ENCODE measurements around the gene FYN.

The FYN gene

DNA sequence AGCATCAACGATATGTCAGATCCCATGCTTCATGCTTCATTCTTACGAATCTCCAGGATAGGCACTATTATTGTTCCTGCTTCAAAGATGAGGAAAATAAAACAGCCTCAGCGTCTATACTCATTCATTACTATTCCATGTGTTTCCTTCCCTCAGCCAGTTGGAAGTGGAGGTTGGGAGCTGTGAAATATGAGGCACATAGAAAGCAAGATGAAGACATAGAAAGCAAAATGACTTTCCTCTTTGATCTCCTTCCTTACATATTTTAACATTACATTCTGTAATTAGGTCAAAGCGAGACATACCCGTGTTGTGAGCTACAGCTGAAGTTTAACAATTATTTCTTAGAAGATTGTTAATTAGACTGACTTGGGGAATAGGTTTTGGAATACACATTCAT lies 125.4 kb downstream of the FYN start:
- no peak for DNase-seq (ENCODE audit: low spot score)

GRCh38 chr6:111747396-111747795 lies 125.9 kb downstream of the FYN start:
- DNase-seq (ENCODE audit: low spot score): no peak

GRCh38 chr6:111746983-111747382 lies 126.3 kb downstream of the FYN start:
- no peak for DNase-seq (ENCODE audit: low spot score)

GRCh38 chr6:111745636-111746035 lies 127.6 kb downstream of the FYN start:
- no peak for DNase-seq (ENCODE audit: low spot score)

DNA sequence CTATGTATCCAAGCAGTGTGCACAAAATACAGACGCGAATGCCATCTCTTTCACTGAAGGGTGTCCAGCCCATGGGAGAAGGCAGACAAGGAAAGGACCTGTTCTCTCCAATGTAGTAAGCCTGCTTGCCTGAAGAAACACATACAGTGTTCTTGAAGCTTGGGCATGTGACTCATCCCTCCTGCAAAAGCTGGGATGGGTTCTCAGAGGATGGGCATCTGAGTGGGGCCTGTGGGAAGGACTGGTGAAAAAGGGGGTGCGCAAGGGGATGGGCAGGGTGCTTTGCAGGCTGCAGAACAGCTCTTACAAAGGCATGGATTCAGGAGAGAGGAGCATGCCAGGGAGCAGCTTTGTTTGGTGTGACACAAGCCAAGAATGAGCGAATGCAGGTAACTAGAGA lies 128.1 kb downstream of the FYN start:
- DNase-seq (ENCODE audit: low spot score): no peak

GRCh38 chr6:111743862-111744692 lies 129.2 kb downstream of the FYN start:
- DNase-seq (ENCODE audit: low spot score): peak; percentile 60

- DNase-seq (ENCODE audit: low spot score): no peak
These were observed 129.9 kb downstream of the FYN start for GRCh38 chr6:111743360-111743759.

DNA sequence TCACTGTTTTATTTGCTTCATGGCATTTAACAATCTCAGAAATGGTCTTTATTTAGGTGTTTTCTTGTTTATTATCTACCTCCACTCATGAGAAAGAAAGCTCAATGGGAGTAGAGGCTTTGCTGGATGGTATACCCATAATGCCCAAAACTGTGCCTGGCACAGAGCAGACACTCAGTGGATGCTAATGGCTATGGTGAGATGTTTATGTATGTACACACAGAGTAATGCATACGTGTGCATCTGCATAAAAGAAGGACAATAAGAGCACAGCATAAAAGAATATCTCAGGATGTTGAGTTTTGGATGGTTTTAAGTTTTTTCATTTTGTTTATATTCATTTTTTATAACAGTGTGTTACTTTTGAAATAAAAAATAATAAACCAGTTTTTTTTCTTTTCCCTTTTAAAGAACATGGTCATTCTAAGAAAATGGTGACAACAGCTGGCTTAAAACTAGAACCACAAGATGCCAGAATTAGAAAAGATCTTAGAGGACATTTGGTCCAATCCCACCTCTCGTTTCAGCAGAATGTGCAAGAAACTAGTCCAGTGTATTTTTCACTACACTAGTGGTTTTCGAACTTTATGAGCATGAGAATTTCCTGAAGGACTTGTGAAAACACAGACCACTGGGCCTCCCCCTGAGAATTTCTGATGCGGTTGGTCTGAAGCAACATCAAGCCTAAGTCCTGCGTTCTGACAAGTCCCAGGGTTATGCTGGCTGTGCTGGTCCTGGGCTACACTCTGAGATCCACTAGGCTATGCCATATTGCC lies 131.9 kb downstream of the FYN start:
- DNase-seq (ENCODE audit: low spot score): no peak

DNA sequence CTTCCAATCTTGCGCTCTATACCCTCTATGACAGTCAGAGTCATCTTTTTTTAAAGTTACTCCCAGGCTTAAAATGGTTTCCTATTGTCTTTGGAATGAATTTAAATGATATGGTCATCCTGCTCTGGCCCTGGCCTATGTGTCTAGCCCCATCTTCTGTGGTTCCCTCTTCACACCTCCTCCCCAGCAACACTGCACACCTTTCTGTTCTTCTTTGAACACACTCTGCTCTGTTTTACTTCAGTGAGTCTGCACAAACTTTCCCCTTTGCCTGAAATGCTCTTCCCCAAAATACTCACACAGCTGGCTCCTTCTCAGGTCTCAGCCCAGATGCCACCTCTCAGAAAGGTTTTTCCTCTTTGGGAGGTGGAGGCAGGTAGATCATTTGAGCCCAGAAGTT lies 132.7 kb downstream of the FYN start:
- DNase-seq (ENCODE audit: low spot score): no peak

DNA sequence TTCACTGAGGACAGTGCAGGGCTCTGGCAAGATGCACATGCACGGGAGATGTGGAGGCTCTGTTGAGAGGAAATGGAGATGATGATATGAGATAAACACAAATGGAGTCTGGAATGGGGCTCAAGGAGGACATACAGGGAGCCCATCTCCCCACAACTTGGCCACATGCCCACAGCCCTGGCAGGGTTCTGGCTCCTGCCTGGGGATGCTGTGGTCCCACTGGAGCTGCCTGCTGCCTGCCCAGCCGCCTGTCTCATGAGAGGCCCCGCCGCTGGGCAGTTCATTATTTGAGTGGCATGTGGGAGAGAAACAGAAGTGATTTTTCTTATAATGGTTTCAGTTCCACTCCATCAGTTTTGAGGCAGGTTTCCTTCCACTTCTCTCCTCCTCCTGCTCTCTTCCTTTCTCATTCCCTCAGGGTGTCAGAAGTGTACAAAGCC lies 134.0 kb downstream of the FYN start:
- DNase-seq (ENCODE audit: low spot score): no peak

GRCh38 chr6:111738631-111739030 lies 134.6 kb downstream of the FYN start:
- no peak for DNase-seq (ENCODE audit: low spot score)

GRCh38 chr6:111738156-111738555 lies 135.1 kb downstream of the FYN start:
- DNase-seq (ENCODE audit: low spot score): no peak

DNA sequence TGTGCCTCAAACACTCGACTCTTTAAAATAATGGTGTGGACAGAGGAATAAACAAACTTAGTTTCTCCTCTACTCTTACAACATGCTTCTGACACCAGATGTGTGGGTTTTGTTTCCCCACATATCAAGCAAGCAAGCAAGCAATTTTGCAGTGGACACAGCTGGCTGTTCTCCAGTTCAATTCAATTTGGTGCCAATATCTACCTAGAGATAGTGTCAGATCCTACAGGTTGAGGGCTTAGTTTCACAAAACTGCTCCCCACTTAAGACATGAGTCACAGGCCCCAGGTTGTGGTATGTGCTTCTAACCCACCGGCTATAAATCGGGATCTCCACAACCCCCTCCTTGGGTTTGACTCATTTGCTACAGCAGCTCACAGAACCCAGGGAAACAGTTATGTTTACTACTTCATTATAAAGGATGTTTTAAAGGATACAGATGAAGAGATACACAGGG lies 136.2 kb downstream of the FYN start:
- DNase-seq (ENCODE audit: low spot score): no peak

DNA sequence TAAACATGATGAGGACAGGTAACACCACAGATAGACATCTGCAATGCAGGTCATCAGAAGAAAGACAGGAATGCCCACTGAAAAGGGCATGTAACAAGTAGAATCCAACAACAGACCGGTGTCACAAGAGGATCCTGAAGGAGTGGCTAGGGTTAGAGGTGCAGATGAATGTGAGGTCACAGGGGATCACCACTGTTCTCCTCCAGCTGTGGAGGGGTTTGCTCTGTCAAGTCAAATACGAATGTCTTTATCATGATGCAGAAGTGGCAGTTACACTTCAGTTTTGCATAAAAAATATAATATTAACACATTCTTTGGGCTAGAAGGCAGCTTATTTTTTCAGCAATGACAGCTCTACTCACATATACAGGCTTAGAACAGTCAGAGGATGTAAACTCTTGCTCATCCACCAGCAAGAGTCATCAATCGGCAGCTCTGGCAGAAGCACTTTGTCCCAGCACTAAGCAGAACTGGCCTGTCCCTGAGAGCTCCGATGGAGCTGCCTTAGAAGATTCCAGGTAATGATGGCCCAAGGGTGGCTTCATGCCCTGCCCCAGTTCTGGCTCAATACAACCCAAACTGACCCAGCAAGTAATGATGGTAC lies 137.1 kb downstream of the FYN start:
- DNase-seq (ENCODE audit: low spot score): no peak

GRCh38 chr6:111734068-111735061 lies 138.9 kb downstream of the FYN start:
- DNase-seq (ENCODE audit: low spot score): peak; percentile 16

DNA sequence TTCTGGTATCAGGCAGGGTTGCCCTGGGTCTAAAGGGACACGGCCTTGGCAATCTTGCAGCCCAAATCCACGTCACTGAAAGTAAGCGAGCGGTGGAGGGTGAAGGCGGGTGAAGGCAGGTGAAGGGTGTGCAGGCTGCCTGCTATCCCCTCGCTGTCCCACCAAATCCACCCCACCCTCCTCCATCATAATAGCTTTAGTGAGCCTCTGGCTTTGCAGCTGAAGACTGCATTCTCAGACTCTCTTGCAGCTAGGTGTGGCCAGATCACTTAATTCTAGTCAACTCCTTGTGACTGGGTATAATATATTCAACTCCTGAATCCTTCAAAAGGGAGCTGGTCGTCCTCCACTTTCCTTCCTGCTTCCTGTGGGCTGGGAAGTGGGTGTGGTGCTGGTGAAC lies 140.9 kb downstream of the FYN start:
- DNase-seq (ENCODE audit: low spot score): no peak

DNA sequence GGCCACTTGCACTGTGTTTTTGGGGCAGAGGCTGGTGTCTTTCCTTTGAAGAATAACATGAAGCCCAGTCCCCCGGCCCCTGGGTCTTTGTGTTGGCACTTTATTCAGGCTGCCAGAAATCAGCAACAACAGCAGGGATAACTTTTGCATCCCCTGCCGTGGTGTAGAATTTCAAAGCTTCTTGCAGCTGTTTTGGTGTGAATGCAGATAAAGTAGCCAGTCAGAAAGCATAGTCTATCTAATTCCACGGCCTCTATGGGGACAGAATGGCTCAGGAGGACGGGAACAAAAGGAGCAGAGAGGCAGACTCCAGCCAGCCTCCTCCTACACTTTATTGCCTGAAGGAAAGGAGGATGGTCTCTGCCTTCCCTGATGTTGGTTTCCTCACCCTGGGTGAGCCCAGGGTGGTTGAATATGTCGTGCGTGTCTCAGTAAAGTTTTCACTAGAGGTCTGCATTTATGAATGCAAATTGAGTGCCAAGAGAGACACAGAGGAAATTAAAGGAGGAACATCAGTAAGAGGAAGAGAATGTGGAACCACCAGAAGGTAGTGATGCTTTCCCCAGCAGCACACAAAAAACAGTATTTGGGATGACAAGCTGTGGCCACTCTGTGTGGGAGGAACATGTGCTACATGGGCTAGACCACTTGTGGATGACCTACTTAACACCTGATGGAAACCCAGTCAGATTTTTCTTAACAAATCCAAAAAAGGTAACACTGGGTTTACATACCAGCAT lies 141.6 kb downstream of the FYN start:
- DNase-seq (ENCODE audit: low spot score): no peak

- DNase-seq (ENCODE audit: low spot score): no peak
These were observed 142.4 kb downstream of the FYN start for GRCh38 chr6:111730864-111731263.

- no peak for DNase-seq (ENCODE audit: low spot score)
These were observed 145.4 kb downstream of the FYN start for GRCh38 chr6:111727802-111728201.

DNA sequence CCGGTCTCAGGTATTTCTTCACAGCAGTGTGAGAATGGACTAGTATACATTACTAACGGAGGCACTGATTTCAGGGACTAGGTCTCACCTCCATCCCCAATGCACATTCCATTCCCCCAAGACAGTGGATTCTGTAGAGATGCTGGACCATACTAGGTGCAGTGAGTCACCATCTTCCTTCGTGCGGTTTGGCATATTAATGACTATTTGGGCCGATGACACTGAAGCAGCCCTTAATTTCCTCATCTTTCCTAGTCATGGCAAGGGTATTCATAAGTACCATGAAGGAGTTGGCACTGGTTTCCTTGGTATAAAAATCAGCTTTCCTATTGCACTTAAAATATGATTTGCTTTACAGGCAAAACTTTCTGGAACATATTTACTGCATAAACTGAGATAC lies 146.2 kb downstream of the FYN start:
- no peak for DNase-seq (ENCODE audit: low spot score)
